OCI-LY1 (cell line): ENCODE results near the gene ARL15.

Experiments
- H2AFZ ChIP-seq: fragments of 200-600 bp; sonication (generic), shearing (Covaris generic); 2 replicates; pipeline ENCODE4 v1.6.0; 2014; ENCODE audit warnings: antibody characterized with exemption, mild to moderate bottlenecking, low read length
- H3F3A ChIP-seq: fragments of 200-600 bp; sonication (generic), shearing (Covaris generic); 2 replicates; pipeline ENCODE4 v1.6.0; 2014; ENCODE audit warnings: mild to moderate bottlenecking, antibody characterized with exemption, low read length, moderate library complexity; ENCODE audit not compliant: insufficient read depth
- H3K27ac ChIP-seq: fragments of 200-600 bp; sonication (generic); 2 replicates; pipeline ENCODE4 v1.5.1; 2014; ENCODE audit warnings: low read length, mixed run types, mild to moderate bottlenecking, low read depth; ENCODE audit not compliant: poor library complexity, severe bottlenecking
- H3K27me3 ChIP-seq: fragments of 200-600 bp; sonication (generic); 2 replicates; pipeline ENCODE4 v1.6.0; 2014; ENCODE audit warnings: antibody characterized with exemption, mild to moderate bottlenecking, low read length, moderate library complexity; ENCODE audit not compliant: insufficient read depth
- H3K36me3 ChIP-seq: fragments of 200-600 bp; sonication (generic); 2 replicates; pipeline ENCODE4 v1.6.1; 2014; ENCODE audit warnings: mild to moderate bottlenecking, antibody characterized with exemption, low read length, moderate library complexity, mixed read lengths; ENCODE audit not compliant: insufficient read depth
- H3K4me1 ChIP-seq: fragments of 200-600 bp; sonication (generic); 2 replicates; pipeline ENCODE4 v1.5.1; 2014; ENCODE audit warnings: mild to moderate bottlenecking, low read length, moderate library complexity; ENCODE audit not compliant: insufficient read depth, severe bottlenecking
- H3K4me2 ChIP-seq: fragments of 200-600 bp; sonication (generic), shearing (Covaris generic); 2 replicates; pipeline ENCODE4 v1.6.1; 2014; ENCODE audit warnings: low read length
- H3K4me3 ChIP-seq: fragments of 200-600 bp; sonication (generic); 2 replicates; pipeline ENCODE4 v1.5.1; 2014; ENCODE audit warnings: low read length, low read depth, mild to moderate bottlenecking, mixed read lengths; ENCODE audit not compliant: poor library complexity, severe bottlenecking
- H3K79me2 ChIP-seq: fragments of 200-600 bp; shearing (Covaris generic); 2 replicates; pipeline ENCODE4 v1.6.1; 2016; ENCODE audit warnings: mixed run types, low read length, mixed read lengths; ENCODE audit not compliant: insufficient read depth
- H3K9ac ChIP-seq: fragments of 200-600 bp; sonication (generic), shearing (Covaris generic); 2 replicates; pipeline ENCODE4 v1.6.1; 2014; ENCODE audit warnings: mild to moderate bottlenecking, low read length, mixed read lengths
- H3K9me2 ChIP-seq: fragments of 200-600 bp; sonication (generic), shearing (Covaris generic); 2 replicates; pipeline ENCODE4 v1.6.1; 2014; ENCODE audit warnings: low read depth, mild to moderate bottlenecking, low read length, mixed read lengths
- H3K9me3 ChIP-seq: fragments of 200-600 bp; shearing (Covaris generic); 2 replicates; pipeline ENCODE4 v1.6.1; 2014; ENCODE audit warnings: low read length, mixed read lengths
- H4K20me1 ChIP-seq: fragments of 200-600 bp; sonication (generic), shearing (Covaris generic); 2 replicates; pipeline ENCODE4 v1.6.0; 2016; ENCODE audit warnings: mild to moderate bottlenecking, low read length; ENCODE audit not compliant: insufficient read depth
- EZH2 ChIP-seq: fragments of 200-600 bp; sonication (generic), shearing (Covaris generic); IDR thresholded peaks from 2 replicates; pipeline ENCODE4 v1.8.0; 2017; ENCODE audit warnings: borderline replicate concordance, mixed run types, mild to moderate bottlenecking, antibody characterized with exemption, low read length, moderate library complexity, mixed read lengths
- TF ChIP-seq, protein P1 (sequence below): fragments of 200-600 bp; sonication (generic), shearing (Covaris generic); IDR thresholded peaks from 2 replicates; pipeline ENCODE4 v1.5.1; 2017; ENCODE audit warnings: mild to moderate bottlenecking, antibody characterized with exemption, low read length, moderate library complexity, mixed read lengths

ARL15 gene

DNA sequence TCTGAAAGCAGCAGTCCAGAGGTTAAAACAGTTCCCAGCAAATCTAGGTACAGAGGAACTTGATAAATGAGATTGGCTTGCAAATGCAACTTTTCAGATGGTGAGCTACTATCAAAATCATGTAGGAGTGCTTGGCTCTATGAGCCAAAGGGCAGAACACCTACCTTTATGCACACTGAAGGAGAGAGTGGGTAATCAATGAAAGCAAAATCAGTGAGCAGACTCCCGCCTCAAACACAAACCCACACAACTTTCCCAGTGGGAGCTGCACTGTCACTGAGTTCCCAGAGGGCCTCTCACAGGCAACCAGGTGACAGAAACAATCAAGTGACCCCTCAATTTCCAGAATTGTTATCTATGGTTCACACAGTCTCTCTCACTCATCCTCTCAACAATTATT lies 8.5 kb downstream of the ARL15 start:
- H4K20me1 ChIP-seq: no peaks in the 10 kb centered on the region
- H2AFZ ChIP-seq: no peak overlapping the region
- H3K36me3 ChIP-seq: no peaks in the 10 kb centered on the region
- no peak overlapping the region for H3K4me3 ChIP-seq
- H3F3A ChIP-seq: no peaks in the 10 kb centered on the region
- TF ChIP-seq, protein P1, sequence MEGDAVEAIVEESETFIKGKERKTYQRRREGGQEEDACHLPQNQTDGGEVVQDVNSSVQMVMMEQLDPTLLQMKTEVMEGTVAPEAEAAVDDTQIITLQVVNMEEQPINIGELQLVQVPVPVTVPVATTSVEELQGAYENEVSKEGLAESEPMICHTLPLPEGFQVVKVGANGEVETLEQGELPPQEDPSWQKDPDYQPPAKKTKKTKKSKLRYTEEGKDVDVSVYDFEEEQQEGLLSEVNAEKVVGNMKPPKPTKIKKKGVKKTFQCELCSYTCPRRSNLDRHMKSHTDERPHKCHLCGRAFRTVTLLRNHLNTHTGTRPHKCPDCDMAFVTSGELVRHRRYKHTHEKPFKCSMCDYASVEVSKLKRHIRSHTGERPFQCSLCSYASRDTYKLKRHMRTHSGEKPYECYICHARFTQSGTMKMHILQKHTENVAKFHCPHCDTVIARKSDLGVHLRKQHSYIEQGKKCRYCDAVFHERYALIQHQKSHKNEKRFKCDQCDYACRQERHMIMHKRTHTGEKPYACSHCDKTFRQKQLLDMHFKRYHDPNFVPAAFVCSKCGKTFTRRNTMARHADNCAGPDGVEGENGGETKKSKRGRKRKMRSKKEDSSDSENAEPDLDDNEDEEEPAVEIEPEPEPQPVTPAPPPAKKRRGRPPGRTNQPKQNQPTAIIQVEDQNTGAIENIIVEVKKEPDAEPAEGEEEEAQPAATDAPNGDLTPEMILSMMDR: no peak
- TF ChIP-seq EZH2: no peak
- no peaks in the 10 kb centered on the region for H3K9me2 ChIP-seq
- H3K27ac ChIP-seq: no peak overlapping the region
- H3K4me1 ChIP-seq: no peaks in the 10 kb centered on the region
- H3K4me2 ChIP-seq: no peak overlapping the region
- no peaks in the 10 kb centered on the region for H3K79me2 ChIP-seq
- H3K9me3 ChIP-seq: no peaks in the 10 kb centered on the region
- H3K9ac ChIP-seq: no peak overlapping the region
- no peaks in the 10 kb centered on the region for H3K27me3 ChIP-seq

DNA sequence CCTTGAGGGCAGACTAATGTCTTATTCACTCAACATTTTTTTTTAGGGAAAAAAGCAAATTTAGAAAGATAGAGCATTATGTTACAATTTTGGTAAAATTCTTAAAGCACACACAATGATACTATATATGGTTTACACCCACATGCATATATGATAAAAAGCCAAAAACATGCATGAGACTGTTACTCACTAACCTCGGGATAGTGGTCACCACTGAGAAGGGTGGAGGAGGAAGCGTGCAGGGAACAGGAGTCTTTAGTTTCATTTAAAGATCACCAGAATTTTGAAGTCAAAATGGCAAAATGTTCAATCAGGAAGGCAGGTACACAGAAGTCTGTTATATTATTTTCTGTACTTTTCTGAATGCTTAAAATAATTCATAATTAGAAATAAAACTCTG lies 9.2 kb downstream of the ARL15 start:
- Histone ChIP-seq H3K4me3 (no peak overlapping the region), H4K20me1 (no peaks in the 10 kb centered on the region), H3F3A (no peaks in the 10 kb centered on the region), H2AFZ (no peak overlapping the region), H3K27ac (no peak overlapping the region), H3K9me2 (no peaks in the 10 kb centered on the region), H3K9ac (no peak overlapping the region), H3K4me2 (no peak overlapping the region), H3K9me3 (no peaks in the 10 kb centered on the region), H3K4me1 (no peaks in the 10 kb centered on the region), H3K79me2 (no peaks in the 10 kb centered on the region), H3K27me3 (no peaks in the 10 kb centered on the region), H3K36me3 (no peaks in the 10 kb centered on the region)
- TF ChIP-seq, protein P1: no peak
- TF ChIP-seq EZH2: no peak

DNA sequence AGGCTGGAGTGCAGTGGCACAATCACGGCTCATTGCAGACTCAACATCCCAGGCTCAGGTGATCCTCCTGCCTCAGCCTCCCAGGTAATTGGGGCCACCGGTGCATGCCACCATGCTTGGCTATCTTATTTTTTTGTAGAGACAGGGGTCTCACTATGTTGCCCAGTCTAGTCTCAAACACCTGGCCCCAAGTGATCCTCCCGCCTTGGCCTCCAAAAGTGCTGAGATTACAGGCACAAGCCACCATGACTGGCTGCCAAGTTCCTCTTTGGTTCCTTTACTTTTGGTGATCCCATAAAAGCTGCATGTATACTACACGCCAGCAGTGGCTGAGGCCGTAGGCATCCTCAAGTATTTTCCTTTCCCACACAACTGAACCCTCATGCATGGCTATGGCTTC lies 11.4 kb downstream of the ARL15 start:
- H3K79me2 ChIP-seq: no peaks in the 10 kb centered on the region

More for the DNA sequence above, 11.4 kb downstream of the ARL15 start:
- Histone ChIP-seq H3K9ac (no peak overlapping the region), H3K27ac (no peak overlapping the region), H4K20me1 (no peaks in the 10 kb centered on the region), H3K36me3 (no peaks in the 10 kb centered on the region), H3K9me3 (no peaks in the 10 kb centered on the region), H3K9me2 (no peaks in the 10 kb centered on the region), H3K4me1 (no peaks in the 10 kb centered on the region), H3K4me2 (no peak overlapping the region), H2AFZ (no peak overlapping the region), H3F3A (no peaks in the 10 kb centered on the region), H3K27me3 (no peaks in the 10 kb centered on the region), H3K4me3 (no peak overlapping the region)
- TF ChIP-seq, protein P1: no peak
- no peak for TF ChIP-seq EZH2
